ENCODE data around the gene PKN3. TPM values are rescaled to one million over a fixed set of nuclear protein-coding genes. Genes with fewer than 3 reads are reported as not detected.

PKN3 gene
- total RNA-seq, 2 experiments from 2014 or later: 0.95 to 1.9 TPM

DNA sequence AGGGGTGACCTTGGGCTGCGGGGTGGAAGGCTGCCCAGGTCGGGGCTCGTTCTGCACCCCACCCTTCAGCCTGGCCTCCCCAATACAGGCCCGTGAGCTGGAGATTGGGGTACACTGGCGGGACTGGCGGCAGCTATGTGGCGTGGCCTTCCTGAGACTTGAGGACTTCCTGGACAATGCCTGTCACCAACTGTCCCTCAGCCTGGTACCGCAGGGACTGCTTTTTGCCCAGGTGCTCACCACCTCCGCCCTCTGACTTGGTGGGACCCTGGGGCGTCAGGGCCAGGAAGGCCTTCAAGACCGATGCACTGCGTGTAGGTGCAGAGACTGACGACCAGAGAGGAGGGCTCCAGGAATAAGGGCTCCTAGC is 11.1 kb downstream of the PKN3 start:
- intact Hi-C loops (cut with DNase I, micrococcal nuclease): no loop called here
- Histone ChIP-seq H3K36me3 (ENCODE audit: insufficient read depth, low read length) (no peaks in the 10 kb centered on the region), H3K27me3 (ENCODE audit: control insufficient read depth in 1 of 2, insufficient read depth in 2 of 2, low read length in 2 of 2) (no peaks in the 10 kb centered on the region), H3K9me3 (ENCODE audit: control insufficient read depth in 1 of 2, insufficient read depth in 1 of 2, low read length in 2 of 2) (peaks cover 0 to 3% of the 10 kb centered on the region in 2 experiments), H3K4me3 (ENCODE audit: low read length) (no peak overlapping the region), H3K27ac (ENCODE audit: low read depth in 1 of 2, low read length in 2 of 2) (no peak overlapping the region), H3K4me1 (ENCODE audit: insufficient read depth, low read length) (no peaks in the 10 kb centered on the region)
- H3K27ac Mint-ChIP-seq: no peak overlapping the region
- no peaks in the 10 kb centered on the region for H3K27me3 Mint-ChIP-seq
- H3K36me3 Mint-ChIP-seq (ENCODE audit: low read depth): no peaks in the 10 kb centered on the region
- H3K4me3 Mint-ChIP-seq: no peak overlapping the region
- no peaks in the 10 kb centered on the region for H3K9me3 Mint-ChIP-seq
- ChIA-PET CTCF (no interaction called here), POLR2A (interaction anchor here (0.7 to 1.4 kb wide), 2 partner anchors 11 to 23 kb away, joined by 3 to 5 read pairs; partner anchors contain the start of gene ZDHHC12)
- ATAC-seq (ENCODE audit: poor library complexity) (no peak), DNase-seq (peak in 1 of 14 experiments; percentile 11)
- TF ChIP-seq, protein P1, sequence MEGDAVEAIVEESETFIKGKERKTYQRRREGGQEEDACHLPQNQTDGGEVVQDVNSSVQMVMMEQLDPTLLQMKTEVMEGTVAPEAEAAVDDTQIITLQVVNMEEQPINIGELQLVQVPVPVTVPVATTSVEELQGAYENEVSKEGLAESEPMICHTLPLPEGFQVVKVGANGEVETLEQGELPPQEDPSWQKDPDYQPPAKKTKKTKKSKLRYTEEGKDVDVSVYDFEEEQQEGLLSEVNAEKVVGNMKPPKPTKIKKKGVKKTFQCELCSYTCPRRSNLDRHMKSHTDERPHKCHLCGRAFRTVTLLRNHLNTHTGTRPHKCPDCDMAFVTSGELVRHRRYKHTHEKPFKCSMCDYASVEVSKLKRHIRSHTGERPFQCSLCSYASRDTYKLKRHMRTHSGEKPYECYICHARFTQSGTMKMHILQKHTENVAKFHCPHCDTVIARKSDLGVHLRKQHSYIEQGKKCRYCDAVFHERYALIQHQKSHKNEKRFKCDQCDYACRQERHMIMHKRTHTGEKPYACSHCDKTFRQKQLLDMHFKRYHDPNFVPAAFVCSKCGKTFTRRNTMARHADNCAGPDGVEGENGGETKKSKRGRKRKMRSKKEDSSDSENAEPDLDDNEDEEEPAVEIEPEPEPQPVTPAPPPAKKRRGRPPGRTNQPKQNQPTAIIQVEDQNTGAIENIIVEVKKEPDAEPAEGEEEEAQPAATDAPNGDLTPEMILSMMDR (IDR thresholded peaks at IDR 0.05): no peak
- H3K4me1 Mint-ChIP-seq (ENCODE audit: low read depth): no peaks in the 10 kb centered on the region

DNA sequence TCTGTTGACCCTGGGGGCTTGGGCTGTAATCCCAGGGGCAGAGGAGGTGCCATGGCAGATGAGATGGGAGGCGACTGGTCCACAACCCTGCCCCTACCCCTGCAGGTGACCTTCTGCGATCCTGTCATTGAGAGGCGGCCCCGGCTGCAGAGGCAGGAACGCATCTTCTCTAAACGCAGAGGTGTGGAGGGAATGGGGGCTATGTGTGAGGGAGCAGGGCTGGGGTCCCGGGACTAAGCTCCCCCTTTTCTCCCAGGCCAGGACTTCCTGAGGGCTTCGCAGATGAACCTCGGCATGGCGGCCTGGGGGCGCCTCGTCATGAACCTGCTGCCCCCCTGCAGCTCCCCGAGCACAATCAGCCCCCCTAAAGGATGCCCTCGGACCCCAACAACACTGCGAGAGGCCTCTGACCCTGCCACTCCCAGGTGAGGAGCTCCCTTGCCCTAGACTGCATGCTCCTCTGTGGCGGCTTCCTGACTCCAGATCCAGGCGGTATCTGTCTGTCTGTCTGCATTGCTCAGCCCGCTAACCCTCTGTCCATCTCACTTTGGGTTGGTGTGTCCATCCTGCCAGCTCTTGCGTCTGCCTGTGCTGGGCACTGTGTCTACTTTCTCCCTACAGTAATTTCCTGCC is 11.8 kb downstream of the PKN3 start:
- Mint-ChIP-seq H3K9me3 (no peaks in the 10 kb centered on the region), H3K27ac (no peak overlapping the region), H3K27me3 (no peaks in the 10 kb centered on the region), H3K36me3 (ENCODE audit: low read depth) (no peaks in the 10 kb centered on the region), H3K4me1 (ENCODE audit: low read depth) (no peaks in the 10 kb centered on the region), H3K4me3 (no peak overlapping the region)
- intact Hi-C loops (cut with DNase I, micrococcal nuclease): no loop called here
- no peak for ATAC-seq (ENCODE audit: poor library complexity)
- Histone ChIP-seq H3K9me3 (ENCODE audit: control insufficient read depth in 1 of 2, insufficient read depth in 1 of 2, low read length in 2 of 2) (no peaks in the 10 kb centered on the region), H3K4me3 (ENCODE audit: low read length) (no peak overlapping the region), H3K4me1 (ENCODE audit: insufficient read depth, low read length) (no peaks in the 10 kb centered on the region), H3K27ac (ENCODE audit: low read depth in 1 of 2, low read length in 2 of 2) (no peak overlapping the region), H3K36me3 (ENCODE audit: insufficient read depth, low read length) (no peaks in the 10 kb centered on the region), H3K27me3 (ENCODE audit: control insufficient read depth in 1 of 2, insufficient read depth in 2 of 2, low read length in 2 of 2) (no peaks in the 10 kb centered on the region)
- DNase-seq: no peak
- ChIA-PET CTCF (no interaction called here), POLR2A (interaction anchor here (0.7 to 1.4 kb wide), 2 partner anchors 10 to 24 kb away, joined by 3 to 5 read pairs; partner anchors contain the start of gene ZDHHC12)
- TF ChIP-seq, protein P1 (IDR thresholded peaks at IDR 0.05): no peak

DNA sequence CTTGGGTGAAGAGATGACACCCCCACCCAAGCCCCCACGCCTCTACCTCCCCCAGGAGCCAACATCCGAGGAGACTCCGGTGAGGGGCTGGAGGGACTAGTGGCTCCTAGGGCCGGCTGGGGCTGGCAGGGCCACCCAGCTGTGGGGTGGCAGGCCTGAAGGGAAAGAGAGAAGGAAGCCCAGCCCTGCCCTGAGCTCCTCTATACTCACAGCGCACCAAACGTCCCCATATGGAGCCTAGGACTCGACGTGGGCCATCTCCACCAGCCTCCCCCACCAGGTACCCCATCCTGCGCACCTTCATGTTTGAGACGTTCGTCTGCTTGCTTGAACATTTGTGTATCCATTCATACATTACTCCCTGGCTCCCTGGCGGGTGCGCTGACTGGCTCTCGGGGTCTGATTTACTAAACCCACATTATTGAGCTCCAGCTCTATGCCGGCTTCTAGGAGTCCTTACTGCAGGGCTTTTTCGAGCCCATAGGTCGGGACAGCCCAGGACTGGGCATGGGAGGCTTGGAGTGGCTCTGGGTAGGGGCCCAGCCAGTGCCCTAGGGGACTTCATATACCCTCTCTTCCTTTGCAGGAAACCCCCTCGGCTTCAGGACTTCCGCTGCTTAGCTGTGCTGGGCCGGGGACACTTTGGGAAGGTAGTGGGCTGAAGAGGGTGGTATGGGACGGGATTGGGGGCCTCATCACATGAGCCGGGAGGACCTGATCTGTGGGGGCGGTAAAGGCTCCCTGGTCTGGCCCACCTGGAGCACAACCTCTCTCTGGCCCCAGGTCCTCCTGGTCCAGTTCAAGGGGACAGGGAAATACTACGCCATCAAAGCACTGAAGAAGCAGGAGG is 12.5 kb downstream of the PKN3 start:
- intact Hi-C loops (cut with DNase I, micrococcal nuclease): no loop called here
- no peaks in the 10 kb centered on the region for H3K9me3 Mint-ChIP-seq
- Histone ChIP-seq H3K4me1 (ENCODE audit: insufficient read depth, low read length) (no peaks in the 10 kb centered on the region), H3K4me3 (ENCODE audit: low read length) (no peak overlapping the region), H3K27me3 (ENCODE audit: control insufficient read depth in 1 of 2, insufficient read depth in 2 of 2, low read length in 2 of 2) (no peaks in the 10 kb centered on the region), H3K36me3 (ENCODE audit: insufficient read depth, low read length) (no peaks in the 10 kb centered on the region), H3K9me3 (ENCODE audit: control insufficient read depth in 1 of 2, insufficient read depth in 1 of 2, low read length in 2 of 2) (no peaks in the 10 kb centered on the region), H3K27ac (ENCODE audit: low read depth in 1 of 2, low read length in 2 of 2) (no peak overlapping the region)
- no peak overlapping the region for H3K4me3 Mint-ChIP-seq
- H3K36me3 Mint-ChIP-seq (ENCODE audit: low read depth): no peaks in the 10 kb centered on the region
- H3K4me1 Mint-ChIP-seq (ENCODE audit: low read depth): no peaks in the 10 kb centered on the region
- no peaks in the 10 kb centered on the region for H3K27me3 Mint-ChIP-seq
- no peak for DNase-seq
- TF ChIP-seq, protein P1 (IDR thresholded peaks at IDR 0.05): no peak
- no peak for ATAC-seq (ENCODE audit: poor library complexity)
- ChIA-PET CTCF (no interaction called here), POLR2A (interaction anchor here (1.0 to 1.4 kb wide), 2 partner anchors 9 to 10 kb away, joined by 4 to 5 read pairs; partner anchors contain the start of gene ZDHHC12)
- no peak overlapping the region for H3K27ac Mint-ChIP-seq

Measured in CD4-positive, alpha-beta T cell (primary cell).